KMS-11 (cell line): Measurements from ENCODE around the gene APCDD1L.

Source experiments
- H2AFZ ChIP-seq: fragments of 200-600 bp; sonication (generic); 2 replicates; pipeline ENCODE4 v1.6.1; 2016; ENCODE audit warnings: antibody characterized with exemption, mixed run types, low read depth
- H3K27ac ChIP-seq: fragments of 200-600 bp; sonication (generic); 2 replicates; pipeline ENCODE4 v1.6.1; 2016; ENCODE audit warnings: mild to moderate bottlenecking, mixed run types
- H3K27me3 ChIP-seq: fragments of 200-600 bp; sonication (generic); 2 replicates; pipeline ENCODE4 v1.6.1; 2017; ENCODE audit warnings: mild to moderate bottlenecking, low read depth, mixed run types, moderate library complexity; ENCODE audit not compliant: insufficient read depth
- H3K36me3 ChIP-seq: fragments of 200-600 bp; sonication (generic); 2 replicates; pipeline ENCODE4 v1.6.1; 2017; ENCODE audit warnings: mild to moderate bottlenecking, mixed run types; ENCODE audit not compliant: insufficient read depth
- H3K4me1 ChIP-seq: fragments of 200-600 bp; sonication (generic); 2 replicates; pipeline ENCODE4 v1.6.1; 2016; ENCODE audit warnings: mild to moderate bottlenecking, low read depth, mixed run types; ENCODE audit not compliant: poor library complexity, severe bottlenecking
- H3K4me2 ChIP-seq: fragments of 200-600 bp; sonication (generic); 2 replicates; pipeline ENCODE4 v1.7.0; 2016; ENCODE audit warnings: mild to moderate bottlenecking, mixed run types
- H3K4me3 ChIP-seq: fragments of 200-600 bp; sonication (generic); IDR thresholded peaks from 2 replicates; pipeline ENCODE4 v1.6.1; 2017; ENCODE audit warnings: low read depth, low read length, mixed read lengths; ENCODE audit not compliant: insufficient read depth
- H3K79me2 ChIP-seq: fragments of 200-600 bp; sonication (generic); 2 replicates; pipeline ENCODE4 v1.6.1; 2016; ENCODE audit warnings: low read depth, mixed run types; ENCODE audit not compliant: insufficient read depth
- H3K9ac ChIP-seq: fragments of 200-600 bp; sonication (generic); 2 replicates; pipeline ENCODE4 v1.6.1; 2016; ENCODE audit warnings: mild to moderate bottlenecking, mixed run types
- H4K20me1 ChIP-seq: fragments of 200-600 bp; sonication (generic); 2 replicates; pipeline ENCODE4 v1.6.1; 2016; ENCODE audit warnings: mild to moderate bottlenecking, mixed run types; ENCODE audit not compliant: insufficient read depth
- TF ChIP-seq, protein P1 (sequence below): fragments of 200-600 bp; sonication (generic); conservative IDR thresholded peaks from 2 replicates; pipeline ENCODE4 v1.6.1; 2017; ENCODE audit warnings: low read depth, mild to moderate bottlenecking, antibody characterized with exemption, low read length, moderate library complexity, mixed read lengths

The APCDD1L gene

DNA sequence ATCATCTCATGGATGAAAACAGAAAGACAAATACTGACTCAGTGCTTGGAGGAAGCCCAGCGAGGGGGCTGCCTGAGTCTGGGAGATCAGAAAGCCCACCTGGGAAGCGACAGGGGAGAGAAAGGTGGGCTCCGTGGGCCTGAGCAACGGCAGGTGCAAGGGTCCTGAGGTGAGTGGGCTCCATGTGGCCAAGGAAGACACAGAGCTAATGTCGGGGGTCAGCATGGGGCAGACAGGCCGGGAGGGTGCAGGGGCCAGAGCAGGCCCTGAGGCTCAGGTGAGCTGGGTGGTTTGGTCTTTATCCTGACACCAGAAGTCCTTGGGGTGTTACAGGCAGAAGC, 18.8 kb downstream of the APCDD1L start:
- Histone ChIP-seq H3K27ac (no peak overlapping the region), H2AFZ (no peak overlapping the region), H4K20me1 (no peaks in the 10 kb centered on the region), H3K27me3 (no peaks in the 10 kb centered on the region; the same call in 1 of the 2 replicates), H3K4me3 (no peak overlapping the region), H3K36me3 (no peaks in the 10 kb centered on the region), H3K4me1 (no peaks in the 10 kb centered on the region), H3K9ac (no peak overlapping the region), H3K4me2 (no peak overlapping the region), H3K79me2 (no peaks in the 10 kb centered on the region)
- TF ChIP-seq, protein P1, sequence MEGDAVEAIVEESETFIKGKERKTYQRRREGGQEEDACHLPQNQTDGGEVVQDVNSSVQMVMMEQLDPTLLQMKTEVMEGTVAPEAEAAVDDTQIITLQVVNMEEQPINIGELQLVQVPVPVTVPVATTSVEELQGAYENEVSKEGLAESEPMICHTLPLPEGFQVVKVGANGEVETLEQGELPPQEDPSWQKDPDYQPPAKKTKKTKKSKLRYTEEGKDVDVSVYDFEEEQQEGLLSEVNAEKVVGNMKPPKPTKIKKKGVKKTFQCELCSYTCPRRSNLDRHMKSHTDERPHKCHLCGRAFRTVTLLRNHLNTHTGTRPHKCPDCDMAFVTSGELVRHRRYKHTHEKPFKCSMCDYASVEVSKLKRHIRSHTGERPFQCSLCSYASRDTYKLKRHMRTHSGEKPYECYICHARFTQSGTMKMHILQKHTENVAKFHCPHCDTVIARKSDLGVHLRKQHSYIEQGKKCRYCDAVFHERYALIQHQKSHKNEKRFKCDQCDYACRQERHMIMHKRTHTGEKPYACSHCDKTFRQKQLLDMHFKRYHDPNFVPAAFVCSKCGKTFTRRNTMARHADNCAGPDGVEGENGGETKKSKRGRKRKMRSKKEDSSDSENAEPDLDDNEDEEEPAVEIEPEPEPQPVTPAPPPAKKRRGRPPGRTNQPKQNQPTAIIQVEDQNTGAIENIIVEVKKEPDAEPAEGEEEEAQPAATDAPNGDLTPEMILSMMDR: no peak

DNA sequence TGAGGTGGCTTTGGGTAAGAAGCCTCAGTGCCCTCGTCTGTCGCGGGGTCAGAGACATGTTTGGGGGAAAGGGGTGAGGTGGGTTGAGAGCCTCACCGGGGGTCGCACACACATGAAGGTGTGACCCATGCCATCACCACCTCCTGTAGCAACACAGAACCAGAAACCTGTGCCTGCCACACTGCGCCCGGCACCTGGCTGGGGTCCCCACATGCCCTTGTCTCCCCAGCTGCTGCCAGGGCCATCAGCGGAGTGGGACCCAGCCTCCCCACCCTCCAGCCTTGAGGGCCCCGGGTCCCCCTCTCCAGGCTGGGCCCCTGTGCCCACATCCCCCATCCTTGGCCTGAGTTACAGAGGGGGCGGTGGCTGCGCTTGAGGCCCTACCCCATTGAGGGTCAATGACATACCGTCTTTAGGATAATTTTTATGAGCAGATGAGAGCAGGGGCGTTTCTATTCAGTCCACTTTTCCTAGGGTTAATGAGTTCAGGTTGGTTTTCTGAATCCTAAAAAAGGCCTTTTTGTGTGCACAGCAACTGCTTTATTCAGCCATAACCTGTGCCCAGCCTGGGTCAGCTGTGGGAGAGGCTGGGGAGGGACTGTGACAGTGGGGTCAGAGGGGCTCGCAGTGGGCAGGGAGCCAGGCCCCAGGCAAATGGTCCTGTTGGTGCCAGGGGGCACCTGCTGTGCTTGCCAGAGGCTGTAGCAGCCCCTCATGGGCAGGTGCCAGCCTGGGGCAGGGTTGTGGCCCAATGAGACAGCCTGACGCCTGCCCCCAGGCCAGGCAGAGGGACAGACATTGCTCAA, 19.4 kb downstream of the APCDD1L start:
- H3K27ac ChIP-seq: no peak overlapping the region
- H3K4me3 ChIP-seq: no peak overlapping the region
- H3K79me2 ChIP-seq: no peaks in the 10 kb centered on the region
- H4K20me1 ChIP-seq: no peaks in the 10 kb centered on the region
- no peak overlapping the region for H3K9ac ChIP-seq
- H3K4me1 ChIP-seq: no peaks in the 10 kb centered on the region
- H3K4me2 ChIP-seq: no peak overlapping the region
- TF ChIP-seq, protein P1: no peak
- no peaks in the 10 kb centered on the region; the same call in 1 of the 2 replicates for H3K27me3 ChIP-seq
- H2AFZ ChIP-seq: no peak overlapping the region
- H3K36me3 ChIP-seq: no peaks in the 10 kb centered on the region

DNA sequence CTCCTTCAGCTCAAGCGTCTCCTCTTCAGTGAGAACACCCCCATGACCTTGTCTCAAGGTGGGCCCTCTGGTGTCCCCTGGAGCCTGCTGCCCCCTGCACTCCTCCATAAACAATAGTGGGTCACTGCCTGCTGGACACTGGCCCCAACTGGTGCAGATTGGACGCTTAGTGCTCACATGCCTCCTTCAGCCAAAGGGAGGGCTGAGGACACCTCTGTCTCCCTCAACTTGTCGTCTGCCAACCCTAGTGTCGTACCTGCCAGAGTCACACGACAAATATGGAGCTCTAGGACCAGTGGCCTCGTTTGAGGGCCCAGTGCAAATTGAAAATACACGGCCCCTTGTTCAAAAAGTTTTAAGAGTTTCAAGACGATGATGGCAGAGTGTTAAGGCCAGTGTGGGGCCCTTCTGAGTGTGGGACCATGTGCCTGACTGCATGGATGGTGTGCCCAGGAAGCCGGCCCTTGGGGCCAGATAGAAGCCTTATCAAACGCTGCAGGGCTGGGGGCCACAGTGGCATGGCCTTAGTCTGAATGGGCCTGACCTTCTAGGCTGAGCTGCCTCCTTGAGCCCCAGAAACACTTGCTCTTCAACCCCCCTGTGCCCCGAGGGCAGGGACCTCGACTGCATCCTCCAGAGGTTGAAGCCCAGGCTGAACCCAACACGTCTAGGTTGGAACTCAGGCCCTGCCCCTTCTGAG, 20.1 kb downstream of the APCDD1L start:
- Histone ChIP-seq H3K4me3 (no peak overlapping the region), H3K4me1 (no peaks in the 10 kb centered on the region), H3K4me2 (no peak overlapping the region), H4K20me1 (no peaks in the 10 kb centered on the region), H2AFZ (no peak overlapping the region), H3K9ac (no peak overlapping the region), H3K79me2 (no peaks in the 10 kb centered on the region), H3K27me3 (no peaks in the 10 kb centered on the region; the same call in 1 of the 2 replicates), H3K36me3 (no peaks in the 10 kb centered on the region), H3K27ac (no peak overlapping the region)
- TF ChIP-seq, protein P1: no peak

DNA sequence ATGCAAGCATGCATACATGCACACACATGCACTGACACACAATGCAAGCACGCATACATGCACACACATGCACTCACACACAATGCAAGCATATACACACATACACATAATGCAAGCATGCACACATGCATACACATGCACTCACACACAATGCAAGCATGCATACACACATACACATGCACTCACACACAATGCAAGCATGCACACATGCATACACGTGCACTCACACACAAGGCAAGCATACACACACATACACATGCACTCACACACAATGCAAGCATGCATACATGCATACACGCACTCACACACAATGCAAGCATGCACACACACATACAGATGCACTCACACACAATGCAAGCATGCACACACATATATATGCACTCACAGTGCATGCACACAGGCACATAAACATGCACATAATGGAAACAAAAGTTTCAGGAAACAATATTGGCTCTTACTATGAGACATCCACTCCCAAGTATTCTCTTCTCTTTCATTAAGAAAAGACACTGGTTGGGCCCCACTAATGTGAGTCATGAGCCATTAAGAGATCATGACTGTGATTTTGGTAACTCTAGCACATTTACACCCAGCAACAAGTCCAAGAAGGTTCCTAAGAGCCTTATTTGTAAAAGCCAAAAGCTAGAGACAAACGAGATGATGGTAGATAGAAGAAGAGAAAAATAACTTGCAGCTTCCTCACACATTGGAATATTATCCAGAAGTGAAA, 22.2 kb downstream of the APCDD1L start:
- Histone ChIP-seq H2AFZ (no peak overlapping the region), H3K4me1 (no peaks in the 10 kb centered on the region), H3K79me2 (no peaks in the 10 kb centered on the region), H3K4me2 (no peak overlapping the region), H3K36me3 (no peaks in the 10 kb centered on the region), H3K4me3 (no peak overlapping the region), H3K9ac (no peak overlapping the region), H3K27ac (no peak overlapping the region), H4K20me1 (no peaks in the 10 kb centered on the region), H3K27me3 (no peaks in the 10 kb centered on the region)
- TF ChIP-seq, protein P1: no peak
